GM12892 (cell line): ENCODE data around the gene ST6GAL1.
"Not testable (repeated sequence)": the region's sequence is repeated elsewhere in the genome, so short reads cannot be mapped to it uniquely, and the experiment has no call there.

Source experiments
- DNase-seq: peaks from one replicate; pipeline ENCODE4 v3.0.0; 2011; ENCODE audit not compliant: insufficient read length
- FAIRE-seq: peaks from 2 replicates; lab custom pipeline; 2011; peaks lifted over from hg19 to GRCh38; lab: Jason Lieb, UNC
- POLR2A ChIP-seq: IDR thresholded peaks from 2 replicates; pipeline ENCODE4 v1.6.1; 2011; ENCODE audit warnings: low read depth, low read length, control low read depth
- POLR2AphosphoS5 ChIP-seq: IDR thresholded peaks from 2 replicates; pipeline ENCODE4 v1.6.1; 2011; ENCODE audit warnings: low read depth, low read length, control low read depth
- TAF1 ChIP-seq: IDR thresholded peaks from 2 replicates; pipeline ENCODE4 v1.6.1; 2011; ENCODE audit warnings: low read depth, mild to moderate bottlenecking, control low read depth, low read length, borderline replicate concordance

ST6GAL1 gene

DNA sequence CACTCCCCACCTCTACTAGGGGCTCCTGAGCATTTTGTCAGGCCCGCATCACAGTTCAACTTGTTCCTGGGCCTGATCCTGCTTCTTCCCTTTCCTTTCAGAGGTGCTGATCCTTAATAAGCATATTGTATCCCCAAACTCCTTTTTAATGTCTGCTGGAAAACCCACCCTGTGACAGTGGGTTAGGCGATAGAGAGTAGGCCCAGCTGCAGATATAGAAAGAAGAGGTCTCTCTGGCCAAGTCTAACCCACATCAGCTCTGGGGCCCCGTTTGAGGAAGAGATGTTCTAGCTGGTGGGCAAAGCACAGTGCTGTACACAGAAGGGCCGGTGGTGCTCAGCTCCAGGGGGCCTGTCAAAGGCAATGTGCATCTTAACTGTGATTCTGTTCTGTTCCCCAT, 34.3 kb upstream of the ST6GAL1 start:
- FAIRE-seq = no peak
- DNase-seq = no peak
- TF ChIP-seq TAF1 (no peak), POLR2A (no peak), POLR2AphosphoS5 (no peak)

DNA sequence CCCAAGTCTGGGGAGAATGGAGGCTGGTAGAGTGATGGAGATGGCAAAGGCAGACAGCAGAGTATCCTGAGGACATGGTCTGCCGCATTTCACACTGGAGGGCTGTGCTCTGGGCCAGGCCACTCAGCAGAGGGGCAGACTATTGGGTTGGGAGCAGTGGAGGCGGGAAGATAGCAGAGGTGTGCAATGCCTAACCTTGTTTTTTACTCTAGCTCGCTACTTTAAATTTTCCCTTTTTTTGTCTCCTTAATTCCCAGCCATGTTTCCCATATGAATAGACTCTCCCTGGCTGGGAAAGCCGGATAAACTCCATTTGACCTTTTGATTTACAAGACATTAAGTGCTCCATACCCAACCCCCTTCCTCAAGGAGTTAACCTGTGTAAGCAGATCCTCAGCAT, 33.5 kb upstream of the ST6GAL1 start:
- no peak for FAIRE-seq
- DNase-seq = no peak
- TF ChIP-seq POLR2A (no peak), TAF1 (no peak), POLR2AphosphoS5 (no peak)

- no peak for DNase-seq
- no peak for FAIRE-seq
- no peak for TF ChIP-seq POLR2A
Observed at GRCh38 chr3:186901135-186901734, 29.1 kb upstream of the ST6GAL1 start.

DNA sequence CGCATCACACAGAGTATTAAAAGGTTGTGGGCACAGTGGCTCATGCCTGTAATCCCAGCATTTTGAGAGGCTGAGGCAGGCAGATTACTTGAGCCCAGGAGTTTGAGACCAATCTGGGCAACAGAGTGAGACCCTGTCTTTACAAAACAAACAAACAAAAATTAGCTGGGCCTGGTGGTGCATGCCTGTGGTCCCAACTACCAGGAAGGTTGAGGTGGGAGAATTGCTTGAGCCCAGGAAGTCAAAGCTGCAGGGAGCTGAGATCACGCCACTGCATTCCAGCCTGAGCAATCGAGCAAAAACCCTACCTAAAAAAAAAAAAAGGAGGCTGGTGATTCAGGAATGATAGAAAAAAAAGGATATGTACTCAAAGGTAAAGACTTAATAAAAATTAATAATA, 28.2 kb upstream of the ST6GAL1 start:
- TF ChIP-seq POLR2AphosphoS5 = no peak
- TF ChIP-seq POLR2A = no peak
- TF ChIP-seq TAF1 = no peak
- FAIRE-seq = no peak
- DNase-seq = no peak

DNA sequence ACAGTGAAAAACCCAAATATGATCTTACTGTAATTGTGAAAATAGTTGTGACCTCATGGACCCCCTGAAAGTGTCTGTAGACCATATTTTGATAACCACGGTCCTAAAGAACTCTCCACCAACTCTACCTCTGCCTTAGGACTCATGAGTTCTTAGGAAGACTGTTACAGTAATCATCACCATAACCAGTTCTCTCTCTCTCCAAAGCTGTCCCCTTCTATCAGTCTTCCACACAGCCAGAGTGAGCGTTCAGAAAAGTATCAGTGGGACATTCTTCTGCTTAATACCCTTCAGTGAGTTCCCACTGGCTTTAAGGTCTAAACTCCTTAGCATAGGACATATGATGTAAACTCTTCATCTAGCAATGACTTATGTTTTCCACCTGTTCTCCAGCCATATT, 27.6 kb upstream of the ST6GAL1 start:
- DNase-seq = no peak
- no peak for FAIRE-seq
- TF ChIP-seq TAF1 (no peak), POLR2AphosphoS5 (no peak), POLR2A (no peak)

DNA sequence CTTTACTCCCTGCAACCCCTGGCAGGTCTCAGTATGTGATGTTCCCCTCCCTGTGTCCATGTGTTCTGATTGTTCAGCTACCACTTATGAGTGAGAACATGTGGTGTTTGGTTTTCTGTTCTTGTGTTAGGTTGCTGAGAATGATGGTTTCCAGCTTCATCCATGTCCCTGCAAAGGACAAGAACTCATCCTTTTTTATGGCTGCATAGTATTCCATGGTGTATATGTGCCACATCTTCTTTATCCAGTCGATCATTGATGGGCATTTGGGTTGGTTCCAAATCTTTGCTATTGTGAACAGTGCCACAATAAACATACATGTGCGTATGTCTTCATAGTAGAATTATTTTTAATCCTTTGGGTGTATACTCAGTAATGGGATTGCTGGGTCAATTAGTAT, 26.6 kb upstream of the ST6GAL1 start:
- not testable (repeated sequence) for DNase-seq, FAIRE-seq

GRCh38 chr3:186907075-186907474, 23.3 kb upstream of the ST6GAL1 start:
- FAIRE-seq, DNase-seq: not testable (repeated sequence)

DNA sequence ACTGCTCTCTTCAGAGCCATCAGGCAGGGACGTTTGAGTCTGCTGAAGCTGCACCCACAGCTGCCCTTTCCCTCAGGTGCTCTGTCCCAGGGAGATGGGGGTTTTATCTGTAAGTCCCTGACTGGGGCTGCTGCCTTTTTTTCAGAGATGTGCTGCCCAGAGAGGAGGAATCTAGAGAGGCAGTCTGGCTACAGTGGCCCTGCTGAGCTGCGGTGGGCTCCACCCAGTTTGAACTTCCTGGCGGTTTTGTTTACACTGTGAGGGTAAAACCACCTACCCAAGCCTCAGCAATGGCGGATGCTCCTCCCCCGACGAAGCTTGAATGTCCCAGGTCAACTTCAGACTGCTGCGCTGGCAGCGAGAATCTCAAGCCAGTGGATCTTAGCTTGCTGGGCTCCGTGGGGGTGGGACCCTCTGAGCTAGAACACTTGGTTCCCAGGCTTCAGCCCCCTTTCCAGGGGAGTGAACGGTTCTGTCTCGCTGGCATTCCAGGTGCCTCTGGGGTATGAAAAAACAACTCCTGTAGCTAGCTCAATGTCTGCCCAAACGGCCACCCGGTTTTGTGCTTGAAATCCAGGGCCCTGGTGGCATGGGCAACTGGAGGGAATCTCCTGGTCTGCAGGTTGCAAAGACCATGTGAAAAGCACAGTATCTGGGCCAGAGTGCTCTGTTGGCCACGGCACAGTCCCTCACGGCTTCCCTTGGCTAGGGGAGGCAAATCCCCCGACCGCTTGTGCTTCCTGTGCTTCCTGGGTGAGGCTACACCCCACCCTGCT, 21.1 kb upstream of the ST6GAL1 start:
- peak; percentile 61 for FAIRE-seq
- no peak for DNase-seq
- TF ChIP-seq TAF1 = no peak
- TF ChIP-seq POLR2AphosphoS5 = no peak
- peak; percentile 31; the same call in 1 of the 2 replicates for TF ChIP-seq POLR2A

- DNase-seq = no peak
- TF ChIP-seq TAF1 (no peak), POLR2A (no peak), POLR2AphosphoS5 (no peak)
Observed at GRCh38 chr3:186915806-186916796, 14.2 kb upstream of the ST6GAL1 start.

DNA sequence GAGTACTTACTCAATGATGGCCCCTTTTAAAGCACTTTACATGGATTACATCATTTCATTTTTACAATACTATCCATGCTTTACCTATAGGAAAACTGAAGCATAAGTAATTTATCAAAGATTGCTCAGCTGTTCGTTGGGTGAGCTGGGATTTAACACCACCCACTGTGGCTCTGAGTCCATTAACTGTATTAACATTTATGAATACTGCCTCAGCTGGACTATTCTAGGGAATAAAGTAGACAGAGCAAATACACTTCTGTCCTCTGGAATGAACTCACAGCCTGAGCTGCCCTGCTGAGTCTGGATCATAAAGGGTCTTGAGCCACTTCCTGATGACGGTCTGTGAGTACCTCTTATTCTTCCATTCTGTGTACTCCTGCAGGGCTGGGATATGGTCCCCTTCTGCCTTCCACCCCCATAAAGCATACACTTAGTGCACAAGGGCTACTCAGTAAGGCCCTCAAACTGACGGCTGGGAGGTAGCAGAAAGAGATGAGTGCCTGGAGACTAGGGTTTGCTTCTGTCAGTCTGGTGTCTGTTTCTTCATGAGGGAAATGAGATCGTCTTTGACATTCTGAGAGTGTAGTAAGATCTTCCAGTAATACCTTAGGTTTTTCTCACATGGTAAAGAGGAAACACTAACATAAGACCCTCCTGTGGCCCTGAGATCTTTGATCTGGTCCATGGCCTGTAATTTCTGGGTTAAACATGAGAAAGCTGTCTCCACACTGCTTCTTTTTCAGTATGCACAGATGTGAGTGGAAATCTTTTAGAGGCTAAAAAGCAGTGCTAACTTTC, 12.6 kb upstream of the ST6GAL1 start:
- no peak for TF ChIP-seq POLR2A
- no peak for TF ChIP-seq POLR2AphosphoS5
- TF ChIP-seq TAF1 = no peak
- no peak for DNase-seq
- FAIRE-seq = no peak

More at GRCh38 chr3:186915806-186916796, 14.2 kb upstream of the ST6GAL1 start:
- no peak for FAIRE-seq

DNA sequence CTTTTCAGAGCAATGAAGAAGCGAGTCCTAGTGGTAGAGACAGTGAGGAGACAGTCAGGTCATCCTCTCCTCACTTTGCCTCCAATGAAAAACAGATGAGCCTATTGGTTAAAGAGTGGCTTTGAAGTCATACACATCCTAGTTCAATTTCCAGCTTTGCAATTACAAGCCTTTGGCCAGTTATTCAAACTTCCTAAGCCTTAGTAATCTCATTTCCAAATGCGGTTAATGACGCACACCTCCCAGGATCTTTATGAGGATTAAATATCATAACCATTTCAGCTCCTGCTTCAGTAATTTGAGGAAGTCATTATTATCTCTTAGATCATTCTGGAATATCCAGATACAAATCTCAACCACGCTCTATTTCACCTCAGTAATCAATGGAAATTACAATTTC, 10.0 kb upstream of the ST6GAL1 start:
- DNase-seq = no peak
- FAIRE-seq = no peak
- no peak for TF ChIP-seq POLR2A
- TF ChIP-seq POLR2AphosphoS5 = no peak
- TF ChIP-seq TAF1 = no peak

GRCh38 chr3:186920796-186921195, 9.5 kb upstream of the ST6GAL1 start:
- no peak for TF ChIP-seq TAF1
- TF ChIP-seq POLR2AphosphoS5 = no peak
- TF ChIP-seq POLR2A = no peak
- FAIRE-seq (no peak), DNase-seq (no peak)
